Measurements from ENCODE around the gene ATG5.

The ATG5 gene

GRCh38 chr6:106363401-106364138 is 38.0 kb upstream of the ATG5 start:
- H3K4me3 Mint-ChIP-seq, result no peak overlapping the region
- no peaks in the 10 kb centered on the region for H3K36me3 Mint-ChIP-seq (ENCODE audit: low read depth)

GRCh38 chr6:106360989-106361430 is 35.5 kb upstream of the ATG5 start:
- Mint-ChIP-seq H3K4me3 (peak overlapping the region; percentile 82 to 86 (median 84)), H3K27me3 (ENCODE audit: low read depth) (peaks cover 70% of the 10 kb centered on the region), H3K9me3 (no peaks in the 10 kb centered on the region), H3K27ac (no peak overlapping the region), H3K36me3 (ENCODE audit: low read depth) (no peaks in the 10 kb centered on the region), H3K4me1 (peaks cover 4% of the 10 kb centered on the region)
- TF ChIP-seq CTCF (IDR thresholded peaks at IDR 0.05; ENCODE audit: unreplicated experiment in 3 of 3), result no peak

More at GRCh38 chr6:106363401-106364138, 38.0 kb upstream of the ATG5 start:
- Mint-ChIP-seq H3K27me3 (ENCODE audit: low read depth) (peaks cover 53% of the 10 kb centered on the region), H3K27ac (no peak overlapping the region), H3K4me1 (peaks cover 4% of the 10 kb centered on the region), H3K9me3 (no peaks in the 10 kb centered on the region)
- TF ChIP-seq CTCF (IDR thresholded peaks at IDR 0.05; ENCODE audit: unreplicated experiment in 3 of 3), result no peak

DNA sequence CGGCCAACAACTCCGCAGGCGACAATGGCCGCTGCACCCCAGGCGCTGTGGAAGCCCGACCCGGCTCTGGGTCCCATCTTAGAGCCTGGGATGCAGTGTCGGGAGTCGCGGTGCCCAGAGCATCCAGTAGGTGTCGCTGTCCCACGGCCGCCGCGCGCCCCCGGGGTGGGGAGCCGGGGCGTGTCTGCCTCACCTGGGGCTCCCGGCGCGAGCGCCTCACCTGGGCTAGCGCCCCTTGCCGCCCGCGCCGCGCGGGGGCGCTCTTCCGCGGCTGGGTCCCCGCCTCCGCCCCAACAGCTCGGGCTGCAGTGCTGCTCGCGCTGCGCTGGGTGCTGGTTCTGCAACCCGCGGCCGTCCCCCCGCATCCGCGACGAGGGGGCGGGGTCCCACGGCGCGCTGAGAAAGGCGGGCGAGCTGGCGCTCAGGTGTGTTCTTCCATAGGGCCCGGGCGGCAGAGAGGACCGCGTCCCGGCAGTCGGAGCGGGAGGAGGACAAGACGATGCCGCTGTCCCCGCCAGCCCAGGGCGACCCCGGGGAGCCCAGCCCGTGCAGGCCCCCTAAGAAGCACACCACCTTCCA is 34.9 kb upstream of the ATG5 start, which contains the start of gene CRYBG1:
TSS of gene CRYBG1 (plus strand) at position 308 of the 579 bp plus-strand sequence. CDS start at position 500, 192 bp downstream.
- Mint-ChIP-seq H3K4me1 (peaks cover 4% of the 10 kb centered on the region), H3K36me3 (ENCODE audit: low read depth) (no peaks in the 10 kb centered on the region), H3K4me3 (peak within 1 kb of the TSS; percentile 82 to 86 (median 85)), H3K9me3 (no peaks in the 10 kb centered on the region), H3K27ac (no peak within 1 kb of the TSS), H3K27me3 (ENCODE audit: low read depth) (peaks cover 69% of the 10 kb centered on the region)
- TF ChIP-seq CTCF (IDR thresholded peaks at IDR 0.05; ENCODE audit: unreplicated experiment in 3 of 3), result peak; percentile 95 to 98 (median 96)

- H3K9me3 Mint-ChIP-seq, result no peaks in the 10 kb centered on the region
- no peaks in the 10 kb centered on the region for H3K36me3 Mint-ChIP-seq (ENCODE audit: low read depth)
- H3K27ac Mint-ChIP-seq, result no peak overlapping the region
- H3K27me3 Mint-ChIP-seq (ENCODE audit: low read depth), result peaks cover 71% of the 10 kb centered on the region
- peak overlapping the region; percentile 78 to 85 (median 83) for H3K4me3 Mint-ChIP-seq
- peaks cover 4% of the 10 kb centered on the region for H3K4me1 Mint-ChIP-seq
- TF ChIP-seq CTCF (IDR thresholded peaks at IDR 0.05; ENCODE audit: unreplicated experiment in 3 of 3), result no peak
Observed at GRCh38 chr6:106359959-106360409, 34.4 kb upstream of the ATG5 start.

DNA sequence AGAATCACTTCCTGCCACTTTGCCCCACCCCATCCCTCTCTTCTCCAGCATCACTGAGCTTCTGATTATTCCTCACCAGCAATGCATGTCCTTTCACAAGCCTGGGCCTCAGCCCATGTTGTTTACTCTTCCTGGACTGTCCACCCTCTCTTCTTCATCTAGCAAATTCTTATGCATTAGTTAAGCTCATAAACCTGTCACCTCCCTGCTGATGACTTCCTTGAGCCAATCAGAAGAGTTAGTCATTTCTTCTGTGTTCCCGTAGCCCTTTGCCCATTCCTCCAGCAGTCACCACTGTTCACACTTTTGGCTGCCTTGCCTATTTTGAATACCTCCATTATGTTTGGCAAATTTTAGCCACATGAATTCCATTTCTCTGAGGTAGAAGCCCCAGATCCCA is 30.8 kb upstream of the ATG5 start:
- no peak overlapping the region for H3K27ac Mint-ChIP-seq
- no peak overlapping the region for H3K4me3 Mint-ChIP-seq
- H3K4me1 Mint-ChIP-seq, result peaks cover 4% of the 10 kb centered on the region
- TF ChIP-seq CTCF (IDR thresholded peaks at IDR 0.05; ENCODE audit: unreplicated experiment in 3 of 3), result no peak
- peaks cover 57% of the 10 kb centered on the region for H3K27me3 Mint-ChIP-seq (ENCODE audit: low read depth)
- H3K9me3 Mint-ChIP-seq, result peaks cover 7% of the 10 kb centered on the region
- no peaks in the 10 kb centered on the region for H3K36me3 Mint-ChIP-seq (ENCODE audit: low read depth)

Data from nephron (organoid).